ENCODE results near the gene PIAS2. TPM values are rescaled to one million over a fixed set of nuclear protein-coding genes. Genes with fewer than 3 reads are reported as not detected.

Gene PIAS2
- total and polyA plus RNA-seq, 2 of the 13 experiments (the other 11 are each of a cell fraction or from before 2014, with no cell fraction given): 12.2 to 12.7 TPM

- no peak for TF ChIP-seq NONO (IDR thresholded peaks at IDR 0.05)
- peak; percentile 48; the same call in 1 of the 2 replicates for TF ChIP-seq NONO (CRISPR knock-in tag; conservative IDR thresholded peaks at IDR 0.05)
- 0 out of 2 replicates have a peak, but pooled peaks have one; percentile 48 for TF ChIP-seq ZNF704 (CRISPR knock-in tag; IDR thresholded peaks at IDR 0.05; ENCODE audit: borderline replicate concordance)
- no peak for TF ChIP-seq TRIM24 (CRISPR knock-in tag; IDR thresholded peaks at IDR 0.05)
- TF ChIP-seq ZNF484 (CRISPR knock-in tag; IDR thresholded peaks at IDR 0.05; ENCODE audit: borderline replicate concordance, low read depth): no peak
- TF ChIP-seq ZNF770 (CRISPR knock-in tag; IDR thresholded peaks at IDR 0.05): no peak
- TF ChIP-seq ZMYM4 (CRISPR knock-in tag; IDR thresholded peaks at IDR 0.05): peak; percentile 61
- no peak for TF ChIP-seq SNAPC2 (CRISPR knock-in tag; IDR thresholded peaks at IDR 0.05)
- no peak for TF ChIP-seq TP53 (CRISPR knock-in tag; conservative IDR thresholded peaks at IDR 0.05)
- peak; percentile 12; the same call in 1 of the 2 replicates for TF ChIP-seq ZNF446 (CRISPR knock-in tag; IDR thresholded peaks at IDR 0.05)
- TF ChIP-seq, protein P1, sequence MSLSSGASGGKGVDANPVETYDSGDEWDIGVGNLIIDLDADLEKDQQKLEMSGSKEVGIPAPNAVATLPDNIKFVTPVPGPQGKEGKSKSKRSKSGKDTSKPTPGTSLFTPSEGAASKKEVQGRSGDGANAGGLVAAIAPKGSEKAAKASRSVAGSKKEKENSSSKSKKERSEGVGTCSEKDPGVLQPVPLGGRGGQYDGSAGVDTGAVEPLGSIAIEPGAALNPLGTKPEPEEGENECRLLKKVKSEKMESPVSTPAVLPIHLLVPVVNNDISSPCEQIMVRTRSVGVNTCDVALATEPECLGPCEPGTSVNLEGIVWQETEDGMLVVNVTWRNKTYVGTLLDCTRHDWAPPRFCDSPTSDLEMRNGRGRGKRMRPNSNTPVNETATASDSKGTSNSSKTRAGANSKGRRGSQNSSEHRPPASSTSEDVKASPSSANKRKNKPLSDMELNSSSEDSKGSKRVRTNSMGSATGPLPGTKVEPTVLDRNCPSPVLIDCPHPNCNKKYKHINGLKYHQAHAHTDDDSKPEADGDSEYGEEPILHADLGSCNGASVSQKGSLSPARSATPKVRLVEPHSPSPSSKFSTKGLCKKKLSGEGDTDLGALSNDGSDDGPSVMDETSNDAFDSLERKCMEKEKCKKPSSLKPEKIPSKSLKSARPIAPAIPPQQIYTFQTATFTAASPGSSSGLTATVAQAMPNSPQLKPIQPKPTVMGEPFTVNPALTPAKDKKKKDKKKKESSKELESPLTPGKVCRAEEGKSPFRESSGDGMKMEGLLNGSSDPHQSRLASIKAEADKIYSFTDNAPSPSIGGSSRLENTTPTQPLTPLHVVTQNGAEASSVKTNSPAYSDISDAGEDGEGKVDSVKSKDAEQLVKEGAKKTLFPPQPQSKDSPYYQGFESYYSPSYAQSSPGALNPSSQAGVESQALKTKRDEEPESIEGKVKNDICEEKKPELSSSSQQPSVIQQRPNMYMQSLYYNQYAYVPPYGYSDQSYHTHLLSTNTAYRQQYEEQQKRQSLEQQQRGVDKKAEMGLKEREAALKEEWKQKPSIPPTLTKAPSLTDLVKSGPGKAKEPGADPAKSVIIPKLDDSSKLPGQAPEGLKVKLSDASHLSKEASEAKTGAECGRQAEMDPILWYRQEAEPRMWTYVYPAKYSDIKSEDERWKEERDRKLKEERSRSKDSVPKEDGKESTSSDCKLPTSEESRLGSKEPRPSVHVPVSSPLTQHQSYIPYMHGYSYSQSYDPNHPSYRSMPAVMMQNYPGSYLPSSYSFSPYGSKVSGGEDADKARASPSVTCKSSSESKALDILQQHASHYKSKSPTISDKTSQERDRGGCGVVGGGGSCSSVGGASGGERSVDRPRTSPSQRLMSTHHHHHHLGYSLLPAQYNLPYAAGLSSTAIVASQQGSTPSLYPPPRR (CRISPR knock-in tag; IDR thresholded peaks at IDR 0.05; ENCODE audit: borderline replicate concordance): no peak
- TF ChIP-seq, protein P2, sequence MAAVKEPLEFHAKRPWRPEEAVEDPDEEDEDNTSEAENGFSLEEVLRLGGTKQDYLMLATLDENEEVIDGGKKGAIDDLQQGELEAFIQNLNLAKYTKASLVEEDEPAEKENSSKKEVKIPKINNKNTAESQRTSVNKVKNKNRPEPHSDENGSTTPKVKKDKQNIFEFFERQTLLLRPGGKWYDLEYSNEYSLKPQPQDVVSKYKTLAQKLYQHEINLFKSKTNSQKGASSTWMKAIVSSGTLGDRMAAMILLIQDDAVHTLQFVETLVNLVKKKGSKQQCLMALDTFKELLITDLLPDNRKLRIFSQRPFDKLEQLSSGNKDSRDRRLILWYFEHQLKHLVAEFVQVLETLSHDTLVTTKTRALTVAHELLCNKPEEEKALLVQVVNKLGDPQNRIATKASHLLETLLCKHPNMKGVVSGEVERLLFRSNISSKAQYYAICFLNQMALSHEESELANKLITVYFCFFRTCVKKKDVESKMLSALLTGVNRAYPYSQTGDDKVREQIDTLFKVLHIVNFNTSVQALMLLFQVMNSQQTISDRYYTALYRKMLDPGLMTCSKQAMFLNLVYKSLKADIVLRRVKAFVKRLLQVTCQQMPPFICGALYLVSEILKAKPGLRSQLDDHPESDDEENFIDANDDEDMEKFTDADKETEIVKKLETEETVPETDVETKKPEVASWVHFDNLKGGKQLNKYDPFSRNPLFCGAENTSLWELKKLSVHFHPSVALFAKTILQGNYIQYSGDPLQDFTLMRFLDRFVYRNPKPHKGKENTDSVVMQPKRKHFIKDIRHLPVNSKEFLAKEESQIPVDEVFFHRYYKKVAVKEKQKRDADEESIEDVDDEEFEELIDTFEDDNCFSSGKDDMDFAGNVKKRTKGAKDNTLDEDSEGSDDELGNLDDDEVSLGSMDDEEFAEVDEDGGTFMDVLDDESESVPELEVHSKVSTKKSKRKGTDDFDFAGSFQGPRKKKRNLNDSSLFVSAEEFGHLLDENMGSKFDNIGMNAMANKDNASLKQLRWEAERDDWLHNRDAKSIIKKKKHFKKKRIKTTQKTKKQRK (IDR thresholded peaks at IDR 0.05; ENCODE audit: low read length): no peak
- peak; percentile 52 for TF ChIP-seq SAP130 (CRISPR knock-in tag; IDR thresholded peaks at IDR 0.05; ENCODE audit: low read depth)
- no peak for TF ChIP-seq ZIK1 (CRISPR knock-in tag; IDR thresholded peaks at IDR 0.05; ENCODE audit: borderline replicate concordance, low read depth)
- no peak for TF ChIP-seq ZNF160 (CRISPR knock-in tag; IDR thresholded peaks at IDR 0.05)
- no peak for TF ChIP-seq SMAD9 (CRISPR knock-in tag; IDR thresholded peaks at IDR 0.05)
- peak; percentile 53; the same call in 1 of the 2 replicates for TF ChIP-seq SALL1 (CRISPR knock-in tag; IDR thresholded peaks at IDR 0.05)
- 0 out of 2 replicates have a peak, but pooled peaks have one; percentile 52 for TF ChIP-seq SRY (CRISPR knock-in tag; IDR thresholded peaks at IDR 0.05)
Observed at GRCh38 chr18:46917108-46917802, at the start of gene PIAS2, which contains the start of gene KATNAL2 (continued).
